Measurements from ENCODE around the gene FBXL7.

DNA sequence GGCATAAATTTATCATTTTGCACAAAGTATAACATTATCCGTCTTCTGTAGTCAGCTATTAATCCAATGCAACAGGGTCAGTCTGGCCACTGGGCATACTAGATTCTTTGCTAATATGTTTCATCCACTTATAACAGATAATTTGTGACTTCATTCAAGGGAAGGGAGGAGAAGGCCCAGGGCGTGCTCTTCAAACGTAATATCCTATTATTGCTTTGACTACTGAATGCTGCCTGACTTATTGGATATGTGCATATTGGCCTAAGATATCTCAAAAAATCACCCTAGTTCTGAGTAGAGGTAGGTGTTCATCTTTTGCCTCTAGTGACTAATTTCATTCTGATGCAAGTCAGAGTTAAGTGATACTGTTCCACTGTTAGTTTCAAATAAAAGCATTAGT is 6.9 kb downstream of the FBXL7 start:
- TF ChIP-seq, protein P1, sequence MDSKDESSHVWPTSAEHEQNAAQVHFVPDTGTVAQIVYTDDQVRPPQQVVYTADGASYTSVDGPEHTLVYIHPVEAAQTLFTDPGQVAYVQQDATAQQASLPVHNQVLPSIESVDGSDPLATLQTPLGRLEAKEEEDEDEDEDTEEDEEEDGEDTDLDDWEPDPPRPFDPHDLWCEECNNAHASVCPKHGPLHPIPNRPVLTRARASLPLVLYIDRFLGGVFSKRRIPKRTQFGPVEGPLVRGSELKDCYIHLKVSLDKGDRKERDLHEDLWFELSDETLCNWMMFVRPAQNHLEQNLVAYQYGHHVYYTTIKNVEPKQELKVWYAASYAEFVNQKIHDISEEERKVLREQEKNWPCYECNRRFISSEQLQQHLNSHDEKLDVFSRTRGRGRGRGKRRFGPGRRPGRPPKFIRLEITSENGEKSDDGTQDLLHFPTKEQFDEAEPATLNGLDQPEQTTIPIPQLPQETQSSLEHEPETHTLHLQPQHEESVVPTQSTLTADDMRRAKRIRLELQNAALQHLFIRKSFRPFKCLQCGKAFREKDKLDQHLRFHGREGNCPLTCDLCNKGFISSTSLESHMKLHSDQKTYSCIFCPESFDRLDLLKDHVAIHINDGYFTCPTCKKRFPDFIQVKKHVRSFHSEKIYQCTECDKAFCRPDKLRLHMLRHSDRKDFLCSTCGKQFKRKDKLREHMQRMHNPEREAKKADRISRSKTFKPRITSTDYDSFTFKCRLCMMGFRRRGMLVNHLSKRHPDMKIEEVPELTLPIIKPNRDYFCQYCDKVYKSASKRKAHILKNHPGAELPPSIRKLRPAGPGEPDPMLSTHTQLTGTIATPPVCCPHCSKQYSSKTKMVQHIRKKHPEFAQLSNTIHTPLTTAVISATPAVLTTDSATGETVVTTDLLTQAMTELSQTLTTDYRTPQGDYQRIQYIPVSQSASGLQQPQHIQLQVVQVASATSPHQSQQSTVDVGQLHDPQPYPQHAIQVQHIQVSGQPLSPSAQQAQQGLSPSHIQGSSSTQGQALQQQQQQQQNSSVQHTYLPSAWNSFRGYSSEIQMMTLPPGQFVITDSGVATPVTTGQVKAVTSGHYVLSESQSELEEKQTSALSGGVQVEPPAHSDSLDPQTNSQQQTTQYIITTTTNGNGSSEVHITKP (IDR thresholded peaks at IDR 0.05; ENCODE audit: partially characterized antibody), result no peak
- TF ChIP-seq SMAD1 (IDR thresholded peaks at IDR 0.05; ENCODE audit: low read depth, low read length, partially characterized antibody), result no peak
- TF ChIP-seq, protein P2, sequence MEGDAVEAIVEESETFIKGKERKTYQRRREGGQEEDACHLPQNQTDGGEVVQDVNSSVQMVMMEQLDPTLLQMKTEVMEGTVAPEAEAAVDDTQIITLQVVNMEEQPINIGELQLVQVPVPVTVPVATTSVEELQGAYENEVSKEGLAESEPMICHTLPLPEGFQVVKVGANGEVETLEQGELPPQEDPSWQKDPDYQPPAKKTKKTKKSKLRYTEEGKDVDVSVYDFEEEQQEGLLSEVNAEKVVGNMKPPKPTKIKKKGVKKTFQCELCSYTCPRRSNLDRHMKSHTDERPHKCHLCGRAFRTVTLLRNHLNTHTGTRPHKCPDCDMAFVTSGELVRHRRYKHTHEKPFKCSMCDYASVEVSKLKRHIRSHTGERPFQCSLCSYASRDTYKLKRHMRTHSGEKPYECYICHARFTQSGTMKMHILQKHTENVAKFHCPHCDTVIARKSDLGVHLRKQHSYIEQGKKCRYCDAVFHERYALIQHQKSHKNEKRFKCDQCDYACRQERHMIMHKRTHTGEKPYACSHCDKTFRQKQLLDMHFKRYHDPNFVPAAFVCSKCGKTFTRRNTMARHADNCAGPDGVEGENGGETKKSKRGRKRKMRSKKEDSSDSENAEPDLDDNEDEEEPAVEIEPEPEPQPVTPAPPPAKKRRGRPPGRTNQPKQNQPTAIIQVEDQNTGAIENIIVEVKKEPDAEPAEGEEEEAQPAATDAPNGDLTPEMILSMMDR (IDR thresholded peaks at IDR 0.05 in 2 of 3, conservative IDR thresholded peaks at IDR 0.05 in 1 of 3; ENCODE audit: insufficient read depth in 2 of 3, low read depth in 1 of 3, low read length in 3 of 3), result no peak
- TF ChIP-seq, protein P3, sequence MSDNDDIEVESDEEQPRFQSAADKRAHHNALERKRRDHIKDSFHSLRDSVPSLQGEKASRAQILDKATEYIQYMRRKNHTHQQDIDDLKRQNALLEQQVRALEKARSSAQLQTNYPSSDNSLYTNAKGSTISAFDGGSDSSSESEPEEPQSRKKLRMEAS (CRISPR knock-in tag; IDR thresholded peaks at IDR 0.05), result no peak
- TF ChIP-seq, protein P4, sequence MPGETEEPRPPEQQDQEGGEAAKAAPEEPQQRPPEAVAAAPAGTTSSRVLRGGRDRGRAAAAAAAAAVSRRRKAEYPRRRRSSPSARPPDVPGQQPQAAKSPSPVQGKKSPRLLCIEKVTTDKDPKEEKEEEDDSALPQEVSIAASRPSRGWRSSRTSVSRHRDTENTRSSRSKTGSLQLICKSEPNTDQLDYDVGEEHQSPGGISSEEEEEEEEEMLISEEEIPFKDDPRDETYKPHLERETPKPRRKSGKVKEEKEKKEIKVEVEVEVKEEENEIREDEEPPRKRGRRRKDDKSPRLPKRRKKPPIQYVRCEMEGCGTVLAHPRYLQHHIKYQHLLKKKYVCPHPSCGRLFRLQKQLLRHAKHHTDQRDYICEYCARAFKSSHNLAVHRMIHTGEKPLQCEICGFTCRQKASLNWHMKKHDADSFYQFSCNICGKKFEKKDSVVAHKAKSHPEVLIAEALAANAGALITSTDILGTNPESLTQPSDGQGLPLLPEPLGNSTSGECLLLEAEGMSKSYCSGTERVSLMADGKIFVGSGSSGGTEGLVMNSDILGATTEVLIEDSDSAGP (CRISPR knock-in tag; IDR thresholded peaks at IDR 0.05), result no peak
- TF ChIP-seq ZSCAN29 (IDR thresholded peaks at IDR 0.05), result no peak
- TF ChIP-seq BRF2 (IDR thresholded peaks at IDR 0.05; ENCODE audit: borderline replicate concordance, insufficient read depth, insufficient read length), result no peak
- no peak for TF ChIP-seq CREB1 (IDR thresholded peaks at IDR 0.05)
- TF ChIP-seq CREB1 (CRISPR knock-in tag; IDR thresholded peaks at IDR 0.05), result no peak
- TF ChIP-seq CCAR2 (IDR thresholded peaks at IDR 0.05; ENCODE audit: low read depth, low read length), result no peak
- no peak for TF ChIP-seq POLR2A (conservative IDR thresholded peaks at IDR 0.05)
- TF ChIP-seq NR2C1 (IDR thresholded peaks at IDR 0.05), result no peak
- TF ChIP-seq NR2C1 (tag; IDR thresholded peaks at IDR 0.05), result no peak
- no peak for TF ChIP-seq POLR3G (IDR thresholded peaks at IDR 0.05; ENCODE audit: extremely low read depth, insufficient read length, insufficient replicate concordance)

Measured in K562 (cell line).